HUES64 (cell line): ENCODE results near the gene GTF2A1L.

Source experiments
- H3K27ac ChIP-seq: 2 replicates; pipeline ENCODE4 v1.7.0; 2013; ENCODE audit warnings: low read depth, low read length, inconsistent platforms
- H3K27me3 ChIP-seq: 2 replicates; pipeline ENCODE4 v1.6.1; 2013; ENCODE audit warnings: mild to moderate bottlenecking, low read length; ENCODE audit not compliant: insufficient read depth
- H3K36me3 ChIP-seq: 2 replicates; pipeline ENCODE4 v1.6.1; 2013; ENCODE audit warnings: mild to moderate bottlenecking, low read length; ENCODE audit not compliant: insufficient read depth
- H3K4me1 ChIP-seq: 2 replicates; pipeline ENCODE4 v1.6.1; 2013; ENCODE audit warnings: mild to moderate bottlenecking, low read length, moderate library complexity; ENCODE audit not compliant: insufficient read depth
- H3K4me3 ChIP-seq: 2 replicates; pipeline ENCODE4 v1.5.1; 2013; ENCODE audit warnings: mild to moderate bottlenecking, low read length, moderate library complexity
- H3K9ac ChIP-seq: 2 replicates; pipeline ENCODE4 v1.6.1; 2013; ENCODE audit warnings: mild to moderate bottlenecking, low read depth, low read length
- H3K9me3 ChIP-seq: 2 replicates; pipeline ENCODE4 v1.6.1; 2013; ENCODE audit warnings: low read depth, low read length; ENCODE audit not compliant: insufficient read depth
- WGBS: fragments of 150-250, 120-280 bp; methylation state at CpG from one replicate; pipeline ENCODE4 v1.1.7; 2013; ENCODE audit warnings: missing lambda C conversion rate; 5-methylcytosine and 5-hydroxymethylcytosine counted together

Gene GTF2A1L

DNA sequence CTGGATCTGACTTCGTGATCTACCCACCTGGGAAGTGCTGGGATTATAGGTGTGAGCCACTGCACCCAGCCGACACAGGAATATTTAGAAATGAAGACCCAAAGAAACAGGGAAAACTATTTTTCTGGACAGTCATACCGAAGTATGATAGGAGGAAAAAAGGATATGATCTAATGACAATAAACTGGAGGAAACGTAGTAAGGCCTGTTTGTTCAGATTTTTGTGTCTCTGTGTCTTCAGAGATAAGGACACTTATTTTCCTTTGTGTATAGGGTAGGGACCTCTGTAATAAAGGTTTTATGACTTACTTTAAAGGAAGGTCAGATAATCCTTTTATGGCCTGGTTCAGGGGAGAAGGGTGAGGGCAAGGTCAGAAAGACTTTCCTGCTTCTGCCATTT lies 55.9 kb downstream of the GTF2A1L start:
- Histone ChIP-seq H3K9me3 (no peaks in the 10 kb centered on the region), H3K4me3 (no peak overlapping the region), H3K27ac (no peak overlapping the region), H3K36me3 (no peaks in the 10 kb centered on the region), H3K4me1 (no peaks in the 10 kb centered on the region), H3K9ac (no peak overlapping the region), H3K27me3 (no peaks in the 10 kb centered on the region)
- WGBS, result 94% methylated on average over 4 of the region's 4 CpGs

DNA sequence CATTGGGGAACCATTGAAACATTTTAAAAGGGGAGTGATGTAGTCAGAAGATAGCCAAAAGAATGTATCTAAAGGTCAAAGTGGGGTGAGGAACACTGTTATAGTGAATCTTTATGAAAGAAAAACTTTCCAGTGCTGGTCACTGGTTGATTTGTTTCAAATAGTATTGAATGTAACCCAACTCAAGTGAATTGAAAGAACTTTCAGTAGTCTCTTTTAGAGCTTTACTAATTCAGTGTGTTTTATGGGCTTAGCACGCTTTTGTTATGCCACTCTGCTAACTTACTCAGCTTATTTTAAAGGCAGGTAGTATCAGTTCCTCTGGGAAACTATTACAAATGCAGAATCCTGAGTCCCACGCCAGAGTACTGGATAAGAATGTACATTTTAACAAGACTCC lies 57.3 kb downstream of the GTF2A1L start:
- WGBS, result 74% methylated on average over 2 of the region's 2 CpGs
- H3K9me3 ChIP-seq, result no peaks in the 10 kb centered on the region
- H3K27ac ChIP-seq, result no peak overlapping the region
- no peaks in the 10 kb centered on the region for H3K27me3 ChIP-seq
- H3K9ac ChIP-seq, result no peak overlapping the region
- H3K4me1 ChIP-seq, result no peaks in the 10 kb centered on the region
- no peaks in the 10 kb centered on the region for H3K36me3 ChIP-seq
- no peak overlapping the region for H3K4me3 ChIP-seq

DNA sequence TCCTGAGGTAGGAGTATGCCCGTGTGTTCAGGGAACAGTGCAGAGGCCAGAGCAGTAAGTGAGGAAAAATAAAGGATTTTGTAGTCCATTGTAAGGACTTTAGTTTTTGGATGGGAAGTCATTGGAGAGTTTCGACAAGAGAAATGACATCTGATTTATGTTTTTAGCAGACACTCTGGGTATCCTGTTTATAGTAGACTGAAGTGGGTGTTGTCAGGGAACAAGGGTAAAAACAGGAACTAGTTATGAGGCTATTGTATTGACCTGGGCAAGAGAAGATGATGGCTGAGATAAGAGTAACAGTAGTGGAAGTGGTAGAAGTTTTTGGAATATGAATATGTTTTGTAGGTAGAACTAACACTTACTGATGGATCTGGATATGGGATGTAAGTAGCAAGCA lies 59.8 kb downstream of the GTF2A1L start:
- Histone ChIP-seq H3K4me3 (no peak overlapping the region), H3K9ac (no peak overlapping the region), H3K27me3 (no peaks in the 10 kb centered on the region), H3K27ac (no peak overlapping the region), H3K4me1 (no peaks in the 10 kb centered on the region), H3K36me3 (no peaks in the 10 kb centered on the region), H3K9me3 (no peaks in the 10 kb centered on the region)
- WGBS, result 60% methylated on average over 2 of the region's 2 CpGs

DNA sequence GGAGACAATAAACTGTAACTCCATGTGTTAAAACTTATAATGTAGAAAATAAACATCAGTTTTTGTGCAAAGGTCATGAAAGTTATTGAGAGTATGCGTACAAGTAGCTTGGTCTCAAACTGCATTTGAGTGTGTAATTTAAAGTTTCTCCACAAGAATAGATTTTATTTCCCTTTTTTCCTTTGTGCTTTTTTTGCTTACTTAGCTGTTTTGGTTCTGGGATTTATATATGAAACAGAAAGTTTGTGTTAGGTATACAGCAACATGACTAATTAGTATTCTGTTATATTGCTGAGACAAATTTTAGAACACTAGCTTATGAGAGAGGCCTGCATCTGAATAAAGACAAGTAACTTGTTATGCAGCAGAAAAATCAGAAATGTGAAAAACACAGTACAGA lies 67.5 kb downstream of the GTF2A1L start:
- 92% methylated on average over 1 of the region's 1 CpG for WGBS
- Histone ChIP-seq H3K9me3 (no peaks in the 10 kb centered on the region), H3K36me3 (no peaks in the 10 kb centered on the region), H3K4me3 (no peak overlapping the region), H3K27ac (no peak overlapping the region), H3K9ac (no peak overlapping the region), H3K27me3 (no peaks in the 10 kb centered on the region), H3K4me1 (no peaks in the 10 kb centered on the region)

DNA sequence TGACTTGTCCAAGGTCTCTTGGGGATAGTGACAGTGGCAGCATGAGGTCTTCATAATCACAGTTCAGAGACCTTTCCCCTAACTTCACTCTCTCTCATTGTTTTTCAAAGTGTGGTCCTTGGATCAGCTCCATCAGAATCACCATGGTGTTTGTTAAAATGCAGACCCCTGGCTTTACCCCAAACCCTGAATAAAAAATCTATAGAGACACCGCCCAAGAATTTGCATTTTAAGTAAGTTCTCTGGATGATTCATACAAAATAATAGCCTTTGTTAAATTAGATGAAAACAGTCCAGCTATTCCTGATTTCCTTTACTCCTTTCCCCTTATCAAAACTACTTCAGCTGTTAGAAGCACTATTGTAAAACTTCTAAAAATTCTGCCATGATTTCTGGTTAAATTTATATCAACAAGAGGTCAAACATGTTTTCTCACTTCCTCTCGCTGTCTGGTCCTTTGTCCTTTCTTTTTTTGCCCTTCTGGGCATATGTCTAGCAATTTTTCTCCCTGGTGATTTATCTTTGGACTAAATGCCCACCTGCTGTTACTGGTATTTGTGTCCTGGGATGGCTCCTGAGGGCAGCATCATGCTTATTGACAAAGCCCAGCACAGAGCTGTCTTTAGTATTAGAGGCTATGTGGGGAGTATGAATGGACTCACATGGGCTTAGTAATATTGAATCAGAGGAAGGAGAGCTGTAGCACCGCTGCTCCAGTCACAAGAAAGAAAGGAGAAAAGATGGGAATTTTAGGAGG lies 74.5 kb downstream of the GTF2A1L start:
- Histone ChIP-seq H3K9ac (no peak overlapping the region), H3K27me3 (no peaks in the 10 kb centered on the region), H3K36me3 (no peaks in the 10 kb centered on the region), H3K4me1 (peaks cover 43% of the 10 kb centered on the region), H3K4me3 (peak overlapping the region; percentile 16; the same call in 1 of the 2 replicates), H3K27ac (peak overlapping the region; percentile 78; the same call in 1 of the 2 replicates), H3K9me3 (no peaks in the 10 kb centered on the region)
- 62% methylated on average over 2 of the region's 3 CpGs for WGBS

DNA sequence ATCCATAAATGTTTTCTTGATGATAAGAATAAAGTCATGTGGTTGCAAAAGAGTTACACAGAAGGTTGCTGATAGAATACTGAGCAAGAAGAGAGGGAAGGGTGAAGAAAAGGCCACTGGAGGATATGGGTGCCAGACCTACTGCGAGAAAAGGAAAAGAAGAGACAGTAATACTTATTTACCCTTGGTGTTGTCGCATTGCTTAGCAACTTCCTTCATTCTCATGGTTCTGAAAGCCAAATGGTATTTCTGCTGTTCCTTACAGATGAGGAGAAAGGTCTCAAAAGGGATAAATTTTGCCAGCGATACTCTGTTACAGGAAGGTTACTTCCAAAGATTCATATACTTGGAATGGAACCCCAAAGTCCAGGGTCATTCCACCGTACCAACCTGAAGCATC lies 75.4 kb downstream of the GTF2A1L start:
- H3K9ac ChIP-seq, result peak overlapping the region; percentile 19; the same call in 1 of the 2 replicates
- H3K27ac ChIP-seq, result peak overlapping the region; percentile 78; the same call in 1 of the 2 replicates
- WGBS, result 99% methylated on average over 4 of the region's 4 CpGs
- peaks cover 43% of the 10 kb centered on the region for H3K4me1 ChIP-seq
- no peak overlapping the region; the same call in 1 of the 2 replicates for H3K4me3 ChIP-seq
- no peaks in the 10 kb centered on the region for H3K27me3 ChIP-seq
- no peaks in the 10 kb centered on the region for H3K9me3 ChIP-seq
- no peaks in the 10 kb centered on the region for H3K36me3 ChIP-seq

DNA sequence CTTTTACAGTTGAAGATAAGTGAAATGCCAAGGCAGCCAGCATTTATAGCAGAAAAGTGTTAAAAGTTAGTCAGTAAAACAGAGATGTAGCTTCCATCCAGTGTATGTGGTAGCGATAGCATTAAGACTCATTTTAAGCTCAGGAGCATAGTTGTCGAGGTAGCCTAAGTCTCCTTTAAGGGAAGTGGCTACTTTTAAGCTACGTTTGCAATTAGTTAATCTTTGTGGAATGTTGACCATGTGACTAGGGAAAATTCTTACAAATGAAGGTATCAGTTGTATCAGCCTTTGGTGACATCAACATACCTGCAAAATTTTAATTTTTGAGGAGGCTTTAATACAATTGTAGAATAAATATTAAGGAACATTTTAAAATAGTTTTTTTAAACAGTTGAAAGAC lies 76.0 kb downstream of the GTF2A1L start:
- no peaks in the 10 kb centered on the region for H3K36me3 ChIP-seq
- WGBS, result 41% methylated on average over 3 of the region's 3 CpGs
- no peaks in the 10 kb centered on the region for H3K27me3 ChIP-seq
- no peaks in the 10 kb centered on the region for H3K9me3 ChIP-seq
- peak overlapping the region; percentile 78 for H3K27ac ChIP-seq
- H3K4me1 ChIP-seq, result peaks cover 48% of the 10 kb centered on the region
- no peak overlapping the region for H3K4me3 ChIP-seq
- H3K9ac ChIP-seq, result peak overlapping the region; percentile 38; the same call in 1 of the 2 replicates

DNA sequence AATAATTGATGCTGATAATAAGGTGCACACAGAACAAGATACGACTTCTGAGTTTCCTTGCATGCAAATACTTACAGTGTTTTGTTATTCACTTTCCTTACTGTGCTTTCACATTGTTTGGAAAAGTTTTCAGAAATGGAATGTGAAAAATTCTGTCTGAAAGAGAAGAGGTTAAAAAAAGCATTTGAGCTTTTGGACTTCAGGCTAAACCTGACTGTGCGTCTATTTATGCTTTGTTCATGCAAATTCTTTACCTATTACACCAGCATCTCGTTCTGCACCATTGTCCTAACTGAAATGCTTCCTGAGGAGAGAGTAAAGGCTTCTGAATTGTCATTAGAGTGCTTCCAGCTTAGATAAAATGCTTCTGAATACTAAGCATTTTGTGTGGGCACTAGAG lies 76.5 kb downstream of the GTF2A1L start:
- Histone ChIP-seq H3K4me3 (0 out of 2 replicates have a peak overlapping the region, but pooled peaks have one; percentile 0), H3K4me1 (peaks cover 48% of the 10 kb centered on the region), H3K9me3 (no peaks in the 10 kb centered on the region), H3K9ac (peak overlapping the region; percentile 53; the same call in 1 of the 2 replicates), H3K36me3 (no peaks in the 10 kb centered on the region), H3K27me3 (no peaks in the 10 kb centered on the region), H3K27ac (peak overlapping the region; percentile 78)
- 21% methylated on average over 3 of the region's 3 CpGs for WGBS

DNA sequence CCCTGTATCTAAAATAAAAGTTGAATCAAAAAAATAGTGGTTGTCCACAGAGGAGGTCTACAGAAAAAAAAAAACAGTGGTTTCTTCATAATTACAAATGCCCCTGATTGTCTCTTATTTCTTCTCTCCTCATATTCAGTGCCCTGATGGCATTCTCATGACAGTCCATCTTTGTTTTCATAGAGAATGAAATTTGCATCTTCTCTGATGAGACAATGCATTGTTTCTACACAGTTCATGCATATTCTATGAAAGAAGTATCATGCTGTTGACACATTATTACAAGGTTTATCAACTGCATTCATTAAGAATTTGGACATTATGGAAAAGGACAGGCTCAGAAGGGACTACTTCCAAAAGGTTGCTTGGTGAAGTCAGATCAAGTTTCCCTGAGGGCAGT lies 78.3 kb downstream of the GTF2A1L start:
- Histone ChIP-seq H3K9ac (no peak overlapping the region), H3K27me3 (no peaks in the 10 kb centered on the region), H3K4me3 (no peak overlapping the region), H3K9me3 (no peaks in the 10 kb centered on the region), H3K4me1 (peaks cover 48% of the 10 kb centered on the region), H3K27ac (no peak overlapping the region), H3K36me3 (no peaks in the 10 kb centered on the region)

DNA sequence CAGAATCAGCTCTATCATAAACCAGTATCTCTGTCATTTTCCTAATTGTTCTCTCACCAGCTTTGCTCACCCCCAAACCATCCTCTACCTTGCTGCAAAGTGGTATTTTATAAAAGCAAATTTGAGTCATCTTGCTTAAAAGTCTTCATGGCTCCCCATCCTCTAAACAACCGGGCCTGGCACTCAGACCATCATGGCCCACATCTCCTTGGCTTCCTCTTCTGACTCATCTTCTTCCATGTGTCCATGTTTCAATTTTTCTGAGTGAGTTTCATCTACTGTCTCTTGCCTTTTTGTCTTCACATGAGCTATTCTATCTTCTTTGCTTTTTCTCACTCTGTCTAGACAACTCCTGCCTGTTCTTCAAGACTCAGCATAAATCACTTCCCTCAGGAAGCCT lies 79.2 kb downstream of the GTF2A1L start:
- Histone ChIP-seq H3K9ac (no peak overlapping the region), H3K9me3 (no peaks in the 10 kb centered on the region), H3K4me3 (no peak overlapping the region), H3K4me1 (peaks cover 47% of the 10 kb centered on the region), H3K36me3 (no peaks in the 10 kb centered on the region), H3K27ac (no peak overlapping the region), H3K27me3 (no peaks in the 10 kb centered on the region)
- 85% methylated on average over 1 of the region's 1 CpG for WGBS

DNA sequence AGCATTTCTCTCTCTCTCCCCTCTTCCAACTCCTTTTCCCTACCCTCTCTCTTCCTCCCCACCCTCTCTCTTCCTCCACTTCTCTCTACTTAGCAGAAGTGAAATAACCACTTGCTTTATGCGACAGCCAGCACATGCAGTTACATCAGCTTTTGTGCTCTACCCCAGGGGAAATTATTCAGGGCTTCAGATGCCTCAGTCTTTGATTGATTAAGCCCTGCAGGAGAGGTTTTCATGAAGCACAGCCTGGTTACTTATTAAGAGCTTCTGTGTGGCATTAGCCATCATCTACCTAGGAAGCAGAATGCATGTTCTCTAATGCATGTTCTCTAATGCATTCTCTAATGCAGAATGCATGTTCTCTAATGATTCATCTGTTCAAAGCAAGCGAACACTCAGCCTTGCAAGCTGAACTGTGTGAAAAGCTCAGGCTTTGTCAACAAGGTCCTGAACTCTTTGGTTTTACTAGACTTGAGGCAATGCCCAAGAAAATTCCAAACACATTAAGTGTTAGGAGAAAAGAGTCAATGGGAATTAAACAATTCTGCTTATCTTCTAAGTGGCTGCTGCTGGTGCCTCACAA lies 81.8 kb downstream of the GTF2A1L start:
- H3K27me3 ChIP-seq, result no peaks in the 10 kb centered on the region
- H3K9ac ChIP-seq, result no peak overlapping the region
- H3K9me3 ChIP-seq, result no peaks in the 10 kb centered on the region
- H3K36me3 ChIP-seq, result no peaks in the 10 kb centered on the region
- WGBS, result 76% methylated on average over 2 of the region's 2 CpGs
- peaks cover 22% of the 10 kb centered on the region for H3K4me1 ChIP-seq
- no peak overlapping the region for H3K27ac ChIP-seq
- H3K4me3 ChIP-seq, result no peak overlapping the region
